Karpas-422 (cell line): Measurements from ENCODE around the gene NBEAL1. TPM values are rescaled to one million over a fixed set of nuclear protein-coding genes. Genes with fewer than 3 reads are reported as not detected.
"Not testable (repeated sequence)": the region's sequence is repeated elsewhere in the genome, so short reads cannot be mapped to it uniquely, and the experiment has no call there.

Experiments
- DNase-seq: peaks from one replicate; pipeline ENCODE4 v3.0.0-alpha.2; 2015
- H2AFZ ChIP-seq: fragments of 200-600 bp; sonication (generic); 2 replicates; pipeline ENCODE4 v1.6.1; 2014; ENCODE audit warnings: antibody characterized with exemption, low read length, mixed read lengths
- H3K27ac ChIP-seq: fragments of 200-600 bp; sonication (generic); 2 replicates; pipeline ENCODE4 v1.5.1; 2014; ENCODE audit warnings: mild to moderate bottlenecking, low read length, moderate library complexity
- H3K27me3 ChIP-seq: fragments of 200-600 bp; sonication (generic); 2 replicates; pipeline ENCODE4 v1.6.1; 2014; ENCODE audit warnings: low read length, mixed read lengths
- H3K36me3 ChIP-seq: fragments of 200-600 bp; sonication (generic); 2 replicates; pipeline ENCODE4 v1.6.1; 2014; ENCODE audit warnings: low read length, mixed read lengths; ENCODE audit not compliant: insufficient read depth
- H3K4me1 ChIP-seq: fragments of 200-600 bp; sonication (generic); 2 replicates; pipeline ENCODE4 v1.6.1; 2014; ENCODE audit warnings: mild to moderate bottlenecking, low read length, mixed read lengths
- H3K4me2 ChIP-seq: fragments of 200-600 bp; sonication (generic); 2 replicates; pipeline ENCODE4 v1.6.1; 2014; ENCODE audit warnings: low read length, low read depth, mild to moderate bottlenecking; ENCODE audit not compliant: poor library complexity, severe bottlenecking
- H3K4me3 ChIP-seq: fragments of 200-600 bp; sonication (generic); 2 replicates; pipeline ENCODE4 v1.5.1; 2014; ENCODE audit warnings: mild to moderate bottlenecking, antibody characterized with exemption, low read length, mixed read lengths
- H3K79me2 ChIP-seq: fragments of 200-600 bp; sonication (generic); 2 replicates; pipeline ENCODE4 v1.6.1; 2014; ENCODE audit warnings: mild to moderate bottlenecking, low read length, mixed read lengths
- H3K9ac ChIP-seq: fragments of 200-600 bp; sonication (generic); 2 replicates; pipeline ENCODE4 v1.6.0; 2014; ENCODE audit warnings: low read length
- H3K9me2 ChIP-seq: fragments of 200-600 bp; sonication (generic), shearing (Covaris generic); replicated peaks from 2 replicates; pipeline ENCODE4 v1.6.0; 2014; ENCODE audit warnings: mild to moderate bottlenecking, low read length, moderate library complexity; ENCODE audit not compliant: insufficient read depth
- H3K9me3 ChIP-seq: fragments of 300-700, 200-600 bp; sonication (generic); 2 replicates; pipeline ENCODE4 v1.6.1; 2014; ENCODE audit warnings: low read length, mixed read lengths
- H4K20me1 ChIP-seq: fragments of 200-600 bp; sonication (generic); 2 replicates; pipeline ENCODE4 v1.6.1; 2014; ENCODE audit warnings: mild to moderate bottlenecking, antibody characterized with exemption, low read length, low read depth; ENCODE audit not compliant: insufficient read depth
- total RNA-seq: library from RNA; depleted of rRNA; stranded (reverse); fragments of >200 nt; shearing (Covaris generic); gene quantifications from 2 replicates; pipeline ENCODE4 v1.2.3, GENCODE V29; 2014; ENCODE audit warnings: low replicate concordance

NBEAL1 gene
- total RNA-seq, 1 experiment from 2014 or later = 22.4 TPM

- DNase-seq = no peak
- H4K20me1 ChIP-seq = no peaks in the 10 kb centered on the region
Observed at GRCh38 chr2:203030545-203030944, 15.9 kb downstream of the NBEAL1 start.

GRCh38 chr2:203030991-203031390 is 16.3 kb downstream of the NBEAL1 start:
- Histone ChIP-seq H3K27ac (no peak overlapping the region), H4K20me1 (no peaks in the 10 kb centered on the region), H3K9ac (no peak overlapping the region), H3K27me3 (no peaks in the 10 kb centered on the region), H3K79me2 (peaks cover 7% of the 10 kb centered on the region; the same call in 1 of the 2 replicates), H3K4me3 (no peak overlapping the region), H3K36me3 (no peaks in the 10 kb centered on the region), H3K9me3 (no peaks in the 10 kb centered on the region), H3K9me2 (no peaks in the 10 kb centered on the region; the same call in 1 of the 2 replicates), H3K4me1 (no peaks in the 10 kb centered on the region), H2AFZ (no peak overlapping the region), H3K4me2 (no peak overlapping the region)
- DNase-seq = no peak

More at GRCh38 chr2:203030545-203030944, 15.9 kb downstream of the NBEAL1 start:
- Histone ChIP-seq H3K9ac (no peak overlapping the region), H3K9me3 (no peaks in the 10 kb centered on the region), H3K36me3 (no peaks in the 10 kb centered on the region), H3K79me2 (peaks cover 7% of the 10 kb centered on the region; the same call in 1 of the 2 replicates), H2AFZ (no peak overlapping the region), H3K9me2 (no peaks in the 10 kb centered on the region; the same call in 1 of the 2 replicates), H3K4me3 (no peak overlapping the region), H3K4me1 (no peaks in the 10 kb centered on the region), H3K27me3 (no peaks in the 10 kb centered on the region), H3K4me2 (no peak overlapping the region), H3K27ac (no peak overlapping the region)

GRCh38 chr2:203033395-203033794 is 18.7 kb downstream of the NBEAL1 start:
- no peaks in the 10 kb centered on the region for H3K36me3 ChIP-seq
- H3K4me1 ChIP-seq = no peaks in the 10 kb centered on the region
- peaks cover 7% of the 10 kb centered on the region; the same call in 1 of the 2 replicates for H3K79me2 ChIP-seq
- H4K20me1 ChIP-seq = no peaks in the 10 kb centered on the region
- H3K27me3 ChIP-seq = no peaks in the 10 kb centered on the region
- H3K27ac ChIP-seq = no peak overlapping the region
- H3K9me2 ChIP-seq = no peaks in the 10 kb centered on the region; the same call in 1 of the 2 replicates
- no peak overlapping the region for H3K4me3 ChIP-seq
- no peaks in the 10 kb centered on the region for H3K9me3 ChIP-seq
- DNase-seq = no peak
- H3K4me2 ChIP-seq = no peak overlapping the region
- no peak overlapping the region for H3K9ac ChIP-seq
- no peak overlapping the region for H2AFZ ChIP-seq

- DNase-seq = no peak
- H3K27me3 ChIP-seq = no peaks in the 10 kb centered on the region
Observed at GRCh38 chr2:203035879-203036470, 21.3 kb downstream of the NBEAL1 start.

GRCh38 chr2:203037026-203037425 is 22.4 kb downstream of the NBEAL1 start:
- Histone ChIP-seq H4K20me1 (no peaks in the 10 kb centered on the region), H3K9me3 (no peaks in the 10 kb centered on the region), H3K27ac (no peak overlapping the region), H2AFZ (no peak overlapping the region), H3K4me2 (no peak overlapping the region), H3K27me3 (no peaks in the 10 kb centered on the region), H3K9ac (no peak overlapping the region), H3K4me3 (no peak overlapping the region), H3K9me2 (no peaks in the 10 kb centered on the region), H3K4me1 (no peaks in the 10 kb centered on the region), H3K79me2 (peaks cover 7% of the 10 kb centered on the region; the same call in 1 of the 2 replicates), H3K36me3 (no peaks in the 10 kb centered on the region)
- no peak for DNase-seq

More at GRCh38 chr2:203035879-203036470, 21.3 kb downstream of the NBEAL1 start:
- no peak overlapping the region for H2AFZ ChIP-seq
- peaks cover 7% of the 10 kb centered on the region; the same call in 1 of the 2 replicates for H3K79me2 ChIP-seq
- H3K9me2 ChIP-seq = no peaks in the 10 kb centered on the region
- H3K36me3 ChIP-seq = no peaks in the 10 kb centered on the region
- no peaks in the 10 kb centered on the region for H3K4me1 ChIP-seq
- no peaks in the 10 kb centered on the region for H3K9me3 ChIP-seq
- no peaks in the 10 kb centered on the region for H4K20me1 ChIP-seq
- H3K4me3 ChIP-seq = no peak overlapping the region
- no peak overlapping the region for H3K4me2 ChIP-seq
- H3K27ac ChIP-seq = no peak overlapping the region
- H3K9ac ChIP-seq = no peak overlapping the region

GRCh38 chr2:203038586-203038985 is 23.9 kb downstream of the NBEAL1 start:
- Histone ChIP-seq H3K9me3 (no peaks in the 10 kb centered on the region), H3K27me3 (no peaks in the 10 kb centered on the region), H3K36me3 (no peaks in the 10 kb centered on the region), H3K9me2 (no peaks in the 10 kb centered on the region), H3K79me2 (peaks cover 4% of the 10 kb centered on the region; the same call in 1 of the 2 replicates), H3K9ac (no peak overlapping the region), H3K4me2 (no peak overlapping the region), H2AFZ (no peak overlapping the region), H3K27ac (no peak overlapping the region), H3K4me3 (no peak overlapping the region), H4K20me1 (no peaks in the 10 kb centered on the region), H3K4me1 (no peaks in the 10 kb centered on the region)
- DNase-seq = no peak

GRCh38 chr2:203039211-203039610 is 24.5 kb downstream of the NBEAL1 start:
- not testable (repeated sequence) for H3K4me1 ChIP-seq, H4K20me1 ChIP-seq, H3K4me3 ChIP-seq, H3K79me2 ChIP-seq, H3K4me2 ChIP-seq, H3K27me3 ChIP-seq, H2AFZ ChIP-seq, H3K9me2 ChIP-seq, H3K27ac ChIP-seq, H3K36me3 ChIP-seq, DNase-seq, H3K9me3 ChIP-seq, H3K9ac ChIP-seq

GRCh38 chr2:203040966-203041521 is 26.4 kb downstream of the NBEAL1 start:
- no peaks in the 10 kb centered on the region for H3K36me3 ChIP-seq
- no peaks in the 10 kb centered on the region for H4K20me1 ChIP-seq
- H3K4me3 ChIP-seq = no peak overlapping the region
- H3K9me3 ChIP-seq = no peaks in the 10 kb centered on the region
- no peaks in the 10 kb centered on the region for H3K9me2 ChIP-seq
- 0 out of 2 replicates have a peak, but pooled peaks cover 2% of the 10 kb centered on the region for H3K4me1 ChIP-seq
- DNase-seq = no peak
- H3K79me2 ChIP-seq = 0 out of 2 replicates have a peak, but pooled peaks cover 2% of the 10 kb centered on the region
- H3K27me3 ChIP-seq = no peaks in the 10 kb centered on the region
- H3K9ac ChIP-seq = no peak overlapping the region
- H3K27ac ChIP-seq = no peak overlapping the region
- no peak overlapping the region for H3K4me2 ChIP-seq
- H2AFZ ChIP-seq = no peak overlapping the region
